GM12874 (cell line): ENCODE measurements around the gene TLL2.
A peak's percentile ranks its signal among the peaks of the same experiment; 100 is the strongest.

ENCODE experiments used
- TF ChIP-seq, protein P1 (sequence below): IDR thresholded peaks from 2 replicates; pipeline ENCODE4 v1.5.1; 2011; ENCODE audit warnings: low read depth, mild to moderate bottlenecking, control low read depth, low read length, moderate library complexity; ENCODE audit not compliant: insufficient read depth

TLL2 gene

DNA sequence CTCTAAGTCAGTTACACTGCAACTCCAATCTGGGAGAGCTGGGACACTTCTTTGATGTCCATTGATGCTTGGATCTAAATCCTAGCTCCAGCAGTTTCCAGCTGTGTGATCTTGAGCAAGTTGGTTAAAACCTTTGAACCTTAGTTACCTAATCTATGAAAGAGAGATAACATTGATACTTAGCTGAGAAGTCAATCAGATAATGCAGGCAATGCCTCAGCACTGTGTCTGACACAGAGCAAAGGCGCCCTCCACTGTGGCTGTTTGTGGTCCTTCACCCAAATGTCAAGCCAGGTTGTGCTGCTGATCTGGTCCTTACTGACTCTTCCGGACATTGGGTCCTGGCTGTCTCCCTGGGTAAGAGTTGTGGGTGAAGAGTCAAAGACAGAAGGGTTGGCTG lies 189.3 kb downstream of the TLL2 start:
- TF ChIP-seq, protein P1, sequence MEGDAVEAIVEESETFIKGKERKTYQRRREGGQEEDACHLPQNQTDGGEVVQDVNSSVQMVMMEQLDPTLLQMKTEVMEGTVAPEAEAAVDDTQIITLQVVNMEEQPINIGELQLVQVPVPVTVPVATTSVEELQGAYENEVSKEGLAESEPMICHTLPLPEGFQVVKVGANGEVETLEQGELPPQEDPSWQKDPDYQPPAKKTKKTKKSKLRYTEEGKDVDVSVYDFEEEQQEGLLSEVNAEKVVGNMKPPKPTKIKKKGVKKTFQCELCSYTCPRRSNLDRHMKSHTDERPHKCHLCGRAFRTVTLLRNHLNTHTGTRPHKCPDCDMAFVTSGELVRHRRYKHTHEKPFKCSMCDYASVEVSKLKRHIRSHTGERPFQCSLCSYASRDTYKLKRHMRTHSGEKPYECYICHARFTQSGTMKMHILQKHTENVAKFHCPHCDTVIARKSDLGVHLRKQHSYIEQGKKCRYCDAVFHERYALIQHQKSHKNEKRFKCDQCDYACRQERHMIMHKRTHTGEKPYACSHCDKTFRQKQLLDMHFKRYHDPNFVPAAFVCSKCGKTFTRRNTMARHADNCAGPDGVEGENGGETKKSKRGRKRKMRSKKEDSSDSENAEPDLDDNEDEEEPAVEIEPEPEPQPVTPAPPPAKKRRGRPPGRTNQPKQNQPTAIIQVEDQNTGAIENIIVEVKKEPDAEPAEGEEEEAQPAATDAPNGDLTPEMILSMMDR = no peak

GRCh38 chr10:96322275-96322674 lies 191.5 kb downstream of the TLL2 start:
- TF ChIP-seq, protein P1 = no peak

GRCh38 chr10:96321822-96322221 lies 191.9 kb downstream of the TLL2 start:
- TF ChIP-seq, protein P1 = 0 out of 2 replicates have a peak, but pooled peaks have one; percentile 5

DNA sequence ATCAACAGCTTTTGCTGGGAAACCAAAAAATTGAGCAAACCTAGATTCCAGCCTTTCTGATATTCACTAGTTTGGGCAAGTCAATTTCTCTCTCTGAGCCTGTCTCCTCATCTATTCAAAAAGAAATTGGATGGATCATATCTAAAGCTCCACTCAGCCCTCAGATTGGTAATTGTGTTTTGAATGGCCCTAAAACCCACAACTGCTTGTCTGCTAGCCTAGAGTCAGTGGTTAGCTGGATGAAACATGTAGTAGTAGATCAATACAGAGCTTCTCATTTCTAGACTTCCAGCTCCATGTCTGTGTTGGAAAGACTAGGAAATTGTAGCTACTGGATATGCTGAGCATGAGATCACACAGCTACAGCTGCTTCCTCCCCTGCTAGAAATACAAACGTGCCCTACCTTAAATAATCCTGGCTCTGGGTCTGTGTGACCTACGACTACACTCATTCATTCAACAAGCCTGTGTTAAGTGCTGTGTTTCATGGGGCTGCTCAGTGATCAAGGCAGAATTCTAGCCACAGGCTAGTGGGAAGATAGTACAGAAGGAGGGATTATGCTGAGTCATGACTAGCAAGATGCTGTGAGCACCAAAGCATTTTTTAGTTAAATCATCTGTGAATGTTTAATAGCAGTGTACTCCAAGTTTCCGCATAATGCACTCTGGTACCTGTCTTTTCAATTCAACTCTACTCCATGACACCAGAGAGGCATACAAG lies 193.8 kb downstream of the TLL2 start:
- TF ChIP-seq, protein P1 = no peak

GRCh38 chr10:96317067-96317833 lies 196.5 kb downstream of the TLL2 start:
- TF ChIP-seq, protein P1 = 0 out of 2 replicates have a peak, but pooled peaks have one; percentile 10
